IPS-18a (cell line): ENCODE measurements around the gene RNF141.

Experiments used
- H3K27ac ChIP-seq: one replicate; pipeline ENCODE4 v1.5.1; 2013; ENCODE audit warnings: low read length
- H3K27me3 ChIP-seq: one replicate; pipeline ENCODE4 v1.6.1; 2013; ENCODE audit warnings: mild to moderate bottlenecking, low read length; ENCODE audit not compliant: control insufficient read depth, insufficient read depth
- H3K36me3 ChIP-seq: one replicate; pipeline ENCODE4 v1.6.1; 2013; ENCODE audit warnings: low read depth, low read length; ENCODE audit not compliant: control insufficient read depth
- H3K4me1 ChIP-seq: one replicate; pipeline ENCODE4 v1.6.1; 2013; ENCODE audit warnings: low read depth, low read length; ENCODE audit not compliant: control insufficient read depth
- H3K4me3 ChIP-seq: one replicate; pipeline ENCODE4 v1.5.1; 2013; ENCODE audit warnings: low read length
- H3K9ac ChIP-seq: one replicate; pipeline ENCODE4 v1.6.1; 2013; ENCODE audit warnings: mild to moderate bottlenecking, low read length, moderate library complexity
- H3K9me3 ChIP-seq: one replicate; pipeline ENCODE4 v1.6.1; 2013; ENCODE audit warnings: low read depth, low read length; ENCODE audit not compliant: control insufficient read depth

RNF141 gene

GRCh38 chr11:10519630-10520029 lies 21.4 kb downstream of the RNF141 start:
- Histone ChIP-seq H3K27me3 (no peaks in the 10 kb centered on the region), H3K9ac (no peak overlapping the region), H3K36me3 (peaks cover 27% of the 10 kb centered on the region), H3K4me3 (no peak overlapping the region), H3K9me3 (no peaks in the 10 kb centered on the region), H3K4me1 (no peaks in the 10 kb centered on the region), H3K27ac (no peak overlapping the region)

GRCh38 chr11:10518891-10519290 lies 22.1 kb downstream of the RNF141 start:
- Histone ChIP-seq H3K36me3 (peaks cover 25% of the 10 kb centered on the region), H3K9ac (no peak overlapping the region), H3K4me1 (no peaks in the 10 kb centered on the region)

DNA sequence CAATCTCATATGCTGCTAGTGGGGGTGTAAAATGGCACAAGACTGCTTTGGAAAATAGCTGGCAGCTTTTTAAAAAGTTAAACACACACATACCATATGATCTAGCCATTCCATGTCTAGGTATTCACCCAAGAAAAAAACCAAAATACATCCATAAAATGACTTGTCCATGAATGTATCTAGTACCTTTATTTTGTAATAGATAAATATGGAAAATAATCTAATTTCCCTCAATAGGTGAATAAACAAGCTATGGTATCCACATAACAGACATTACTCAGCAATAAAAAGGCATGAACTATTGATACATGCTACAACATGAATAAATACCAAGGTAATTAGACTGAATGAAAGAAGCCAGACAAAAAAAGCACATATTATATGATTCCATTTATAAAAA lies 22.9 kb downstream of the RNF141 start:
- H3K36me3 ChIP-seq, result peaks cover 22% of the 10 kb centered on the region

More at GRCh38 chr11:10518891-10519290, 22.1 kb downstream of the RNF141 start:
- Histone ChIP-seq H3K27ac (no peak overlapping the region), H3K9me3 (no peaks in the 10 kb centered on the region), H3K4me3 (no peak overlapping the region), H3K27me3 (no peaks in the 10 kb centered on the region)

DNA sequence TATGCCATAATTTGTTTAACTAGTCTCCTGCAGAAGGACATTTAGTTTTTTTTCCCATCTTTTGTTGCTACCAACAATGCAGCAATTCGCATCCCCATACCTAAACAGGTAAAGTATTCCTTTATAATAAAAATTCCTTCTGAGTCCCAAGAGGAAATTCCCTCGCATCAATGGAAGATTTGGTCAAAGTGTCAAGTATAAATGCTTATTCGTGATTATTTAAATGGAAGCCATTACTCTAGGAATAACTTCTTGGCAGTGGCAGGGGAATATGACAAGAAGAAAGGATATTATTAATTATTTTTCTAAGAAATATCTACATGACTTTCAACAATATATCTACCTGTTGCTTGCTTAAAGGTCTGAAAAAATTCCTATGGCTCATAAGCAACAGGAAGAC lies 25.6 kb downstream of the RNF141 start:
- Histone ChIP-seq H3K9ac (no peak overlapping the region), H3K4me1 (peaks cover 5% of the 10 kb centered on the region), H3K36me3 (peaks cover 6% of the 10 kb centered on the region), H3K4me3 (no peak overlapping the region), H3K27ac (no peak overlapping the region), H3K9me3 (no peaks in the 10 kb centered on the region), H3K27me3 (no peaks in the 10 kb centered on the region)

More for the DNA sequence above, 22.9 kb downstream of the RNF141 start:
- no peaks in the 10 kb centered on the region for H3K27me3 ChIP-seq
- H3K4me1 ChIP-seq, result no peaks in the 10 kb centered on the region
- no peak overlapping the region for H3K4me3 ChIP-seq
- H3K27ac ChIP-seq, result no peak overlapping the region
- H3K9ac ChIP-seq, result no peak overlapping the region
- H3K9me3 ChIP-seq, result no peaks in the 10 kb centered on the region

- Histone ChIP-seq H3K36me3 (peaks cover 5% of the 10 kb centered on the region), H3K9ac (no peak overlapping the region), H3K4me1 (peaks cover 5% of the 10 kb centered on the region), H3K4me3 (no peak overlapping the region), H3K27ac (no peak overlapping the region), H3K27me3 (no peaks in the 10 kb centered on the region), H3K9me3 (no peaks in the 10 kb centered on the region)
These were observed 26.3 kb downstream of the RNF141 start for GRCh38 chr11:10514709-10515108.

DNA sequence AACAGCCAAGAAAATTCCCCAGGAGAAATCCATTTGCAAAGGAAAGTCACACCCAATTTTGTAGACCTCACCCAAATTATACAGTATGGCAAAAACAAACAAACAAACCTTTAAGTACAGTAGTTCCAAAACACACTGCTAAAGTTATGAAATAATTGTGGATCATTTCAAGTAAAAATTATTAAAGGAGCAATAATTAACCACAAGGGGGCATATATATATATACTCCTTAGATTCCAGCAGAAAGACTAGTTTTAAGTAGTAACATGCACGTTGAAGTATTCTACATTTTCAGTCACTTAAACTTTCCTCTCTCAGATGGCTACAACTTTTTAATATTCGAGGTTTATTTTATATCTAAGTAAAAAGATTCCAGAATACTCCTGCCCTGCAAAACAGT lies 26.8 kb downstream of the RNF141 start:
- H3K9ac ChIP-seq, result no peak overlapping the region
- H3K4me3 ChIP-seq, result no peak overlapping the region
- H3K4me1 ChIP-seq, result peaks cover 5% of the 10 kb centered on the region
- no peak overlapping the region for H3K27ac ChIP-seq
- no peaks in the 10 kb centered on the region for H3K9me3 ChIP-seq
- H3K27me3 ChIP-seq, result no peaks in the 10 kb centered on the region
- peaks cover under 1% of the 10 kb centered on the region for H3K36me3 ChIP-seq

- H3K36me3 ChIP-seq, result no peaks in the 10 kb centered on the region
- H3K4me1 ChIP-seq, result peaks cover 5% of the 10 kb centered on the region
- no peak overlapping the region for H3K9ac ChIP-seq
- H3K27ac ChIP-seq, result no peak overlapping the region
- no peaks in the 10 kb centered on the region for H3K9me3 ChIP-seq
- H3K27me3 ChIP-seq, result no peaks in the 10 kb centered on the region
- peak overlapping the region; percentile 41 for H3K4me3 ChIP-seq
These were observed 29.8 kb downstream of the RNF141 start for GRCh38 chr11:10511181-10511621.

GRCh38 chr11:10506008-10506370 lies 35.0 kb downstream of the RNF141 start:
- Histone ChIP-seq H3K36me3 (no peaks in the 10 kb centered on the region), H3K4me1 (peaks cover 4% of the 10 kb centered on the region), H3K4me3 (no peak overlapping the region), H3K9ac (no peak overlapping the region), H3K9me3 (no peaks in the 10 kb centered on the region), H3K27ac (no peak overlapping the region), H3K27me3 (no peaks in the 10 kb centered on the region)

- Histone ChIP-seq H3K4me3 (no peak overlapping the region), H3K9me3 (no peaks in the 10 kb centered on the region), H3K4me1 (peaks cover 6% of the 10 kb centered on the region), H3K9ac (no peak overlapping the region), H3K27ac (no peak overlapping the region), H3K27me3 (no peaks in the 10 kb centered on the region), H3K36me3 (no peaks in the 10 kb centered on the region)
These were observed 35.5 kb downstream of the RNF141 start for GRCh38 chr11:10505278-10506007.

DNA sequence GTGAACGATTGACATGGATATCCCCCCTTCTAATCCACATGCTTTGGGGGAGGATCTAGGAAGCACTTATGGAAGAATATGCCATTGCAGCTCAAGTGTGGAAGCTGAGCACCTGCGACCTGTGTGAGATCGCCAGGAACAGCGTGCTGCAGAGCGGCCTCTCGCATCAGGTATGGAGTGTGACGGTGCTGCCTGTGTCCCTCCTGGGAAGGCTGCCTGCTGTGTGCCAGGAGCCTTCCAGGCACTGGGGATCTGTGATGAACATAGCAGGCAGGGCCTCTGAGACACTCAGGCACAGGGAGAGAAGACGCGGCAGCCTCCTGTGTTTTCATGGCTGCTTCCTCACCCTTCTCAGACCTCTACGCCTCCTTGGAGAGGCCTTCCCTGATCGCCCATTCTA lies 36.5 kb downstream of the RNF141 start:
- Histone ChIP-seq H3K4me3 (no peak overlapping the region), H3K36me3 (no peaks in the 10 kb centered on the region), H3K4me1 (peaks cover 8% of the 10 kb centered on the region), H3K9me3 (no peaks in the 10 kb centered on the region), H3K9ac (no peak overlapping the region), H3K27ac (no peak overlapping the region), H3K27me3 (no peaks in the 10 kb centered on the region)

GRCh38 chr11:10503777-10504480 lies 37.1 kb downstream of the RNF141 start:
- Histone ChIP-seq H3K9me3 (no peaks in the 10 kb centered on the region), H3K36me3 (no peaks in the 10 kb centered on the region), H3K27ac (no peak overlapping the region), H3K27me3 (no peaks in the 10 kb centered on the region), H3K4me3 (no peak overlapping the region), H3K4me1 (peaks cover 8% of the 10 kb centered on the region), H3K9ac (no peak overlapping the region)

DNA sequence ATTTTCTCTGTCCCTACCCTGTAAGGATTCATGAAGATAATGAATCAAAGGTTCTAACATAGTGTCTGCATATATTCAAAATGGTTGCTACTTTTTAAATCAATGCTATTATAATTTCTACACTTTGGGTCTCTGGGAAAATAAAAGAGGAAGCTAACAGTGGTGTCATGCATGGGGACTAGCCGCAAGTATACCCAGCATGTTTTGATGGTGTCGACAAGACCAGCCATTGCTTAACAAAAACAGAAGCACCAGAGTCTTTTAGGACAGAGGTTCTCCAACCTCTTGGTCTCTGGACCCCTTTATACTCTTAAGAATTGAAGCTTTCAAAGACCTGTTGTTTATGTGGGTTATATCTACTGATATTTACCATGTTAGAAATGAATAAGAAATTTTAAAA lies 37.8 kb downstream of the RNF141 start:
- no peak overlapping the region for H3K4me3 ChIP-seq
- H3K27ac ChIP-seq, result no peak overlapping the region
- H3K36me3 ChIP-seq, result no peaks in the 10 kb centered on the region

More for the DNA sequence above, 37.8 kb downstream of the RNF141 start:
- Histone ChIP-seq H3K27me3 (no peaks in the 10 kb centered on the region), H3K4me1 (peaks cover 8% of the 10 kb centered on the region), H3K9me3 (no peaks in the 10 kb centered on the region), H3K9ac (no peak overlapping the region)
